Measurements from ENCODE around the gene HCN4. TPM values are rescaled to one million over a fixed set of nuclear protein-coding genes. Genes with fewer than 3 reads are reported as not detected.
A peak's percentile ranks its signal among the peaks of the same experiment; 100 is the strongest.

HCN4 gene
- total RNA-seq, 4 donors from 2014 or later = 0.18 to 0.85 TPM; not detected in 2

- H3K27ac ChIP-seq = no peak overlapping the region
- no peaks in the 10 kb centered on the region for H3K27me3 ChIP-seq
- no peaks in the 10 kb centered on the region for H3K9me3 ChIP-seq
- TF ChIP-seq POLR2A (IDR thresholded peaks at IDR 0.05) (no peak), CTCF (IDR thresholded peaks at IDR 0.05) (no peak)
- no peaks in the 10 kb centered on the region for H3K4me1 ChIP-seq
- H3K4me3 ChIP-seq = no peak overlapping the region
- H3K36me3 ChIP-seq = no peaks in the 10 kb centered on the region
- DNase-seq = no peak
These were observed 31.6 kb downstream of the HCN4 start for GRCh38 chr15:73337187-73337586.

- TF ChIP-seq POLR2A (IDR thresholded peaks at IDR 0.05) = no peak
- no peak for TF ChIP-seq CTCF (IDR thresholded peaks at IDR 0.05)
- DNase-seq = no peak
- Histone ChIP-seq H3K27ac (no peak overlapping the region), H3K4me3 (no peak overlapping the region), H3K27me3 (no peaks in the 10 kb centered on the region), H3K9me3 (no peaks in the 10 kb centered on the region), H3K36me3 (no peaks in the 10 kb centered on the region), H3K4me1 (no peaks in the 10 kb centered on the region)
These were observed 32.0 kb downstream of the HCN4 start for GRCh38 chr15:73336756-73337155.

- H3K9me3 ChIP-seq = no peaks in the 10 kb centered on the region
- no peak overlapping the region for H3K4me3 ChIP-seq
- no peaks in the 10 kb centered on the region for H3K4me1 ChIP-seq
- H3K27ac ChIP-seq = no peak overlapping the region
- DNase-seq = no peak
- TF ChIP-seq CTCF (IDR thresholded peaks at IDR 0.05) (no peak), POLR2A (IDR thresholded peaks at IDR 0.05) (no peak)
- no peaks in the 10 kb centered on the region for H3K27me3 ChIP-seq
- H3K36me3 ChIP-seq = no peaks in the 10 kb centered on the region
These were observed 33.3 kb downstream of the HCN4 start for GRCh38 chr15:73335471-73335870.

GRCh38 chr15:73335026-73335425, 33.7 kb downstream of the HCN4 start:
- Histone ChIP-seq H3K4me3 (no peak overlapping the region), H3K36me3 (no peaks in the 10 kb centered on the region), H3K9me3 (no peaks in the 10 kb centered on the region), H3K4me1 (no peaks in the 10 kb centered on the region), H3K27me3 (no peaks in the 10 kb centered on the region), H3K27ac (no peak overlapping the region)
- peak in 1 of 3 donors; percentile 19 for DNase-seq
- TF ChIP-seq CTCF (IDR thresholded peaks at IDR 0.05) (no peak), POLR2A (IDR thresholded peaks at IDR 0.05) (no peak)

- Histone ChIP-seq H3K9me3 (no peaks in the 10 kb centered on the region), H3K27me3 (no peaks in the 10 kb centered on the region), H3K36me3 (no peaks in the 10 kb centered on the region), H3K27ac (no peak overlapping the region), H3K4me3 (no peak overlapping the region), H3K4me1 (no peaks in the 10 kb centered on the region)
- TF ChIP-seq POLR2A (IDR thresholded peaks at IDR 0.05) = no peak
- TF ChIP-seq CTCF (IDR thresholded peaks at IDR 0.05) = no peak
- DNase-seq = peak in 1 of 3 donors; percentile 15
These were observed 34.7 kb downstream of the HCN4 start for GRCh38 chr15:73334086-73334485.

GRCh38 chr15:73333001-73333400, 35.8 kb downstream of the HCN4 start:
- H3K4me1 ChIP-seq = no peaks in the 10 kb centered on the region

More at GRCh38 chr15:73333001-73333400, 35.8 kb downstream of the HCN4 start:
- no peak for TF ChIP-seq POLR2A (IDR thresholded peaks at IDR 0.05)
- TF ChIP-seq CTCF (IDR thresholded peaks at IDR 0.05) = no peak
- Histone ChIP-seq H3K27me3 (no peaks in the 10 kb centered on the region), H3K27ac (no peak overlapping the region), H3K36me3 (no peaks in the 10 kb centered on the region), H3K4me3 (no peak overlapping the region), H3K9me3 (no peaks in the 10 kb centered on the region)
- DNase-seq = peak in 1 of 3 donors; percentile 14

Measured in Peyer's patch (tissue), 4 donors.